Naive thymus-derived CD8-positive, alpha-beta T cell (primary cell): Measurements from ENCODE around the gene NAB1. TPM values are rescaled to one million over a fixed set of nuclear protein-coding genes. Genes with fewer than 3 reads are reported as not detected.
A peak's percentile ranks its signal among the peaks of the same experiment; 100 is the strongest.
"Not testable (repeated sequence)": the region's sequence is repeated elsewhere in the genome, so short reads cannot be mapped to it uniquely, and the experiment has no call there.

Experiments
- ATAC-seq, 2 donors: fragments of 150-1000 bp; cut with Tn5 transposase in 1 of 2; sonication (Bioruptor Pico), chemical (Tn5 transposase) in 1 of 2; 1 replicate in 1 of 2; 2 replicates in 1 of 2; pipeline ENCODE4 v1.10.0; 2021; ENCODE audit warnings: mild to moderate bottlenecking in 2 of 2, moderate library complexity in 2 of 2
- POLR2A ChIA-PET: fragments of 350-600 bp; sonication (Branson Sonifier 250); formaldehyde crosslinking; loops from one replicate; lab custom pipeline; 2021; ENCODE audit warnings: antibody characterized with exemption; lab: Charles Lee
- DNase-seq, 10 donors: peaks; one replicate each; pipeline versions ENCODE4 v3.0.0 to v3.0.0-alpha.2; 2020 to 2022
- H3K27ac Mint-ChIP-seq, 10 donors: one replicate each; pipeline ENCODE4 v1.8.0; 2020 to 2022; ENCODE audit warnings: mild to moderate bottlenecking in 10 of 10, mixed read lengths in 10 of 10, moderate library complexity in 4 of 10, inconsistent platforms in 1 of 10
- H3K27me3 Mint-ChIP-seq, 5 donors: one replicate each; pipeline ENCODE4 v1.8.0; 2021 to 2022; ENCODE audit warnings: mixed read lengths in 5 of 5
- H3K36me3 Mint-ChIP-seq, 3 donors: one replicate each; pipeline ENCODE4 v1.8.0; 2020 to 2022; ENCODE audit warnings: mixed read lengths in 3 of 3, mild to moderate bottlenecking in 2 of 3, inconsistent platforms in 1 of 3
- H3K4me1 Mint-ChIP-seq, 4 donors: one replicate each; pipeline ENCODE4 v1.8.0; 2021 to 2022; ENCODE audit warnings: mixed read lengths in 4 of 4
- H3K4me3 Mint-ChIP-seq, 10 donors: one replicate each; pipeline ENCODE4 v1.8.0; 2020 to 2022; ENCODE audit warnings: mild to moderate bottlenecking in 10 of 10, mixed read lengths in 10 of 10, moderate library complexity in 6 of 10, inconsistent platforms in 1 of 10
- H3K9me3 Mint-ChIP-seq, 9 donors: one replicate each; pipeline ENCODE4 v1.8.0; 2020 to 2022; ENCODE audit warnings: mixed read lengths in 9 of 9, mild to moderate bottlenecking in 3 of 9, inconsistent platforms in 1 of 9, moderate library complexity in 1 of 9
- polyA plus RNA-seq, 3 donors: library from polyadenylated mRNA; unstranded; fragments of 300-500 nt; fragmentation: Illumina TruSeq; gene quantifications; one replicate each; pipeline ENCODE4 v1.2.3, GENCODE V29; 2021
- total RNA-seq, 8 experiments: library from RNA in 2 of 8; stranded (reverse) in 2 of 8; gene quantifications; one replicate each; pipeline ENCODE4 v1.2.3 and lab custom pipeline; 2021 to 2026

NAB1 gene
- total and polyA plus RNA-seq, 5 experiments from 2014 or later: 2.7 to 24.3 (median 4.3) TPM

- Mint-ChIP-seq H3K9me3 (peaks cover 0 to 13% (median 4%) of the 10 kb centered on the region in 9 donors), H3K27me3 (peaks cover 0 to 13% (median 0%) of the 10 kb centered on the region in 5 donors), H3K36me3 (peaks cover 0 to 11% (median 3%) of the 10 kb centered on the region in 3 donors), H3K4me3 (no peak overlapping the region), H3K4me1 (no peaks in the 10 kb centered on the region), H3K27ac (no peak overlapping the region)
- POLR2A ChIA-PET: no interaction called here
- DNase-seq: no peak
- no peak for ATAC-seq
These were observed 56.4 kb downstream of the NAB1 start for GRCh38 chr2:190705280-190705679.

- DNase-seq: no peak
- H3K4me1 Mint-ChIP-seq: no peaks in the 10 kb centered on the region
- H3K27me3 Mint-ChIP-seq: peaks cover 0 to 13% (median 0%) of the 10 kb centered on the region in 5 donors
- ATAC-seq: no peak
- POLR2A ChIA-PET: no interaction called here
- peaks cover 0 to 13% (median 4%) of the 10 kb centered on the region in 9 donors for H3K9me3 Mint-ChIP-seq
- peaks cover 0 to 11% (median 3%) of the 10 kb centered on the region in 3 donors for H3K36me3 Mint-ChIP-seq
- no peak overlapping the region for H3K27ac Mint-ChIP-seq
- H3K4me3 Mint-ChIP-seq: no peak overlapping the region
These were observed 58.8 kb downstream of the NAB1 start for GRCh38 chr2:190707726-190708125.

- ATAC-seq, POLR2A ChIA-PET, DNase-seq, H3K4me3 Mint-ChIP-seq, H3K27ac Mint-ChIP-seq, H3K4me1 Mint-ChIP-seq: not testable (repeated sequence)
- peaks cover 0 to 11% (median 3%) of the 10 kb centered on the region in 3 donors for H3K36me3 Mint-ChIP-seq
- peaks cover 0 to 13% (median 0%) of the 10 kb centered on the region in 5 donors for H3K27me3 Mint-ChIP-seq
- peaks cover 0 to 13% (median 4%) of the 10 kb centered on the region in 9 donors for H3K9me3 Mint-ChIP-seq
These were observed 59.8 kb downstream of the NAB1 start for GRCh38 chr2:190708650-190709049.

- POLR2A ChIA-PET: no interaction called here
- no peak overlapping the region for H3K4me3 Mint-ChIP-seq
- H3K9me3 Mint-ChIP-seq: peaks cover 0 to 13% (median 4%) of the 10 kb centered on the region in 9 donors
- H3K36me3 Mint-ChIP-seq: peaks cover 0 to 11% (median 3%) of the 10 kb centered on the region in 3 donors
- H3K27ac Mint-ChIP-seq: no peak overlapping the region
- peaks cover 0 to 1% (median 0%) of the 10 kb centered on the region in 4 donors for H3K4me1 Mint-ChIP-seq
- ATAC-seq (no peak), DNase-seq (no peak)
- no peaks in the 10 kb centered on the region for H3K27me3 Mint-ChIP-seq
These were observed 62.2 kb downstream of the NAB1 start for GRCh38 chr2:190711069-190711468.

- Mint-ChIP-seq H3K27ac (no peak overlapping the region), H3K4me1 (peaks cover 0 to 4% (median 1%) of the 10 kb centered on the region in 4 donors), H3K27me3 (no peaks in the 10 kb centered on the region), H3K9me3 (peaks cover 0 to 4% (median under 1%) of the 10 kb centered on the region in 9 donors), H3K4me3 (no peak overlapping the region), H3K36me3 (peaks cover 0 to 2% (median under 1%) of the 10 kb centered on the region in 3 donors)
- POLR2A ChIA-PET: no interaction called here
- ATAC-seq (no peak), DNase-seq (no peak)
These were observed 64.6 kb downstream of the NAB1 start for GRCh38 chr2:190713471-190713870.

- H3K27me3 Mint-ChIP-seq: peaks cover 0 to 2% (median 0%) of the 10 kb centered on the region in 5 donors
- H3K36me3 Mint-ChIP-seq: no peaks in the 10 kb centered on the region
- DNase-seq (no peak), ATAC-seq (no peak)
- peaks cover 0 to 1% (median 0%) of the 10 kb centered on the region in 9 donors for H3K9me3 Mint-ChIP-seq
- no peak overlapping the region for H3K4me3 Mint-ChIP-seq
- POLR2A ChIA-PET: no interaction called here
- H3K27ac Mint-ChIP-seq: no peak overlapping the region
- peaks cover 0 to 5% (median 1%) of the 10 kb centered on the region in 4 donors for H3K4me1 Mint-ChIP-seq
These were observed 66.1 kb downstream of the NAB1 start for GRCh38 chr2:190714958-190715357.

- H3K4me3 Mint-ChIP-seq: no peak overlapping the region
- peaks cover 0 to 3% (median 1%) of the 10 kb centered on the region in 5 donors for H3K27me3 Mint-ChIP-seq
- H3K36me3 Mint-ChIP-seq: no peaks in the 10 kb centered on the region
- POLR2A ChIA-PET: no interaction called here
- no peak for DNase-seq
- ATAC-seq: no peak
- no peaks in the 10 kb centered on the region for H3K9me3 Mint-ChIP-seq
- H3K27ac Mint-ChIP-seq: no peak overlapping the region
- peaks cover 0 to 5% (median 1%) of the 10 kb centered on the region in 4 donors for H3K4me1 Mint-ChIP-seq
These were observed 67.4 kb downstream of the NAB1 start for GRCh38 chr2:190716176-190716807.

GRCh38 chr2:190717306-190717705, 68.4 kb downstream of the NAB1 start:
- POLR2A ChIA-PET: no interaction called here
- H3K9me3 Mint-ChIP-seq: no peaks in the 10 kb centered on the region
- DNase-seq (no peak), ATAC-seq (no peak)
- H3K4me3 Mint-ChIP-seq: no peak overlapping the region
- no peaks in the 10 kb centered on the region for H3K36me3 Mint-ChIP-seq
- peaks cover 3 to 7% (median 6%) of the 10 kb centered on the region in 4 donors for H3K4me1 Mint-ChIP-seq
- H3K27ac Mint-ChIP-seq: no peak overlapping the region
- H3K27me3 Mint-ChIP-seq: peaks cover 0 to 3% (median 1%) of the 10 kb centered on the region in 5 donors

GRCh38 chr2:190717764-190718651, 69.1 kb downstream of the NAB1 start:
- Mint-ChIP-seq H3K27ac (no peak overlapping the region), H3K4me3 (no peak overlapping the region), H3K4me1 (peaks cover 5 to 12% (median 9%) of the 10 kb centered on the region in 4 donors), H3K9me3 (no peaks in the 10 kb centered on the region), H3K27me3 (peaks cover 0 to 3% (median 1%) of the 10 kb centered on the region in 5 donors), H3K36me3 (no peaks in the 10 kb centered on the region)
- DNase-seq (no peak), ATAC-seq (no peak)
- POLR2A ChIA-PET: no interaction called here

- Mint-ChIP-seq H3K36me3 (no peaks in the 10 kb centered on the region), H3K4me1 (peaks cover 5 to 15% (median 12%) of the 10 kb centered on the region in 4 donors), H3K27me3 (peaks cover 0 to 3% (median 1%) of the 10 kb centered on the region in 5 donors), H3K27ac (peak overlapping the region in 1 of 10 donors; percentile 10), H3K9me3 (no peaks in the 10 kb centered on the region), H3K4me3 (no peak overlapping the region)
- ATAC-seq (no peak), DNase-seq (no peak)
- POLR2A ChIA-PET: no interaction called here
These were observed 70.0 kb downstream of the NAB1 start for GRCh38 chr2:190718652-190719526.

- ATAC-seq (no peak), DNase-seq (no peak)
- H3K9me3 Mint-ChIP-seq: no peaks in the 10 kb centered on the region
- H3K4me1 Mint-ChIP-seq: peaks cover 5 to 15% (median 12%) of the 10 kb centered on the region in 4 donors
- peaks cover 0 to 3% (median 1%) of the 10 kb centered on the region in 5 donors for H3K27me3 Mint-ChIP-seq
- POLR2A ChIA-PET: interaction anchor here (0.7 kb wide), 1 partner anchor 181 kb away, joined by 5 read pairs; no protein-coding TSS in a partner anchor
- no peak overlapping the region for H3K27ac Mint-ChIP-seq
- H3K4me3 Mint-ChIP-seq: no peak overlapping the region
- H3K36me3 Mint-ChIP-seq: no peaks in the 10 kb centered on the region
These were observed 71.4 kb downstream of the NAB1 start for GRCh38 chr2:190720276-190720675.

- ATAC-seq (no peak), DNase-seq (no peak)
- H3K9me3 Mint-ChIP-seq: no peaks in the 10 kb centered on the region
- peaks cover 5 to 15% (median 12%) of the 10 kb centered on the region in 4 donors for H3K4me1 Mint-ChIP-seq
- POLR2A ChIA-PET: no interaction called here
- H3K27ac Mint-ChIP-seq: no peak overlapping the region
- peaks cover 0 to 3% (median 1%) of the 10 kb centered on the region in 5 donors for H3K27me3 Mint-ChIP-seq
- H3K4me3 Mint-ChIP-seq: no peak overlapping the region
- H3K36me3 Mint-ChIP-seq: no peaks in the 10 kb centered on the region
These were observed 71.8 kb downstream of the NAB1 start for GRCh38 chr2:190720691-190721090.
